Spleen (tissue), 7 donors: ENCODE results near the gene PDE4D.

ENCODE experiments used
- POLR2A ChIP-seq, 3 donors: fragments of 450-650 bp; IDR thresholded peaks; one replicate each; pipeline ENCODE4 v1.5.1; 2017; ENCODE audit warnings: antibody characterized with exemption in 3 of 3, mild to moderate bottlenecking in 1 of 3
- POLR2AphosphoS5 ChIP-seq, 3 donors: sonication (generic); formaldehyde crosslinking; IDR thresholded peaks; one replicate each; pipeline ENCODE4 v1.5.1; 2017; ENCODE audit warnings: antibody characterized with exemption in 3 of 3
- TF ChIP-seq, protein P1 (sequence below), 11 experiments: fragments of 200-600 bp in 7 of 11; fragments of 450-650 bp in 4 of 11; sonication (generic) in 4 of 11; IDR thresholded peaks in 8 of 11; conservative IDR thresholded peaks in 3 of 11; 1 replicate in 7 of 11; 2 replicates in 4 of 11; pipeline versions ENCODE4 v1.4.0 to v1.8.0; 2016 to 2021; ENCODE audit warnings: antibody characterized with exemption in 11 of 11, inconsistent platforms in 4 of 11, mild to moderate bottlenecking in 1 of 11
- donor health status: DM: no; HTN: no; CAD: no; lungs with moderate emphysema.
- donor health status: DM: no; HTN: no; CAD: no.
- donor health status: DM: no; HTN: no; CAD: no.

DNA sequence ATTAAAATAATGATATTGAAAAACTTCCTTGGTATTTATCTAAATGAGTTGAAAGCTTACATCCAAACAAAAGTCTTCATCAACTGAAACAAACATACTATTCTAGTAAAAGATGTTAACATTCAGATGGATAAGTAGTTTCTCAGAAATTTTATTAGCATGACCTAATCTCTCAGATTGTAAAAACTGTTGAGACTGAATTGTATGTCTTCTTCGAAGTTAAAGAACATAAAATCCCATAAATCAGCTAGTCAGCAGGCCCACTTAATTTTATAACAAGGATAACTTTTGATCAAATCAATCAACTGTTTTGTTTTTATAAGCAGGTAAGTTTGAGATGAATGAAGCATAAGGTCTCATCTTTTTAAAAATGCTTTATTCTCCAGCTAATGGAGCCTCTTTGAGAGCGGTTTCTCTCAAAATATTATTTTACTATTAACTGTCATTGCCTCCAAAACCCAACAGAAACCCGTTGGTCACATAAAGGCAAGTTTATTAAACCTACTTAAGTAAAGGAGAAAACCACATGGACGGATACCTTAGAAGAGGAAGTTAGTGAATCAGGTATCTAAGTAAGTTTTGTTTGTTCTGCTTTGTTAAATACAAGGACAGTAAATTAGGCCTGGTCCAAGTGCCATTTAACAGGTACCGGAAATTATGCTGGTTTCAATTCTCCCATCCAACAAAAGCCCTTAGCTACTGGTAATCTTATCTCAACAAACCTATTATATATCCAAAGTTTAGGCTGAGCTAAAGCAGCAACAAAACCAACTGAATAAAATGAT, 457.0 kb downstream of the PDE4D start:
- TF ChIP-seq, protein P1, sequence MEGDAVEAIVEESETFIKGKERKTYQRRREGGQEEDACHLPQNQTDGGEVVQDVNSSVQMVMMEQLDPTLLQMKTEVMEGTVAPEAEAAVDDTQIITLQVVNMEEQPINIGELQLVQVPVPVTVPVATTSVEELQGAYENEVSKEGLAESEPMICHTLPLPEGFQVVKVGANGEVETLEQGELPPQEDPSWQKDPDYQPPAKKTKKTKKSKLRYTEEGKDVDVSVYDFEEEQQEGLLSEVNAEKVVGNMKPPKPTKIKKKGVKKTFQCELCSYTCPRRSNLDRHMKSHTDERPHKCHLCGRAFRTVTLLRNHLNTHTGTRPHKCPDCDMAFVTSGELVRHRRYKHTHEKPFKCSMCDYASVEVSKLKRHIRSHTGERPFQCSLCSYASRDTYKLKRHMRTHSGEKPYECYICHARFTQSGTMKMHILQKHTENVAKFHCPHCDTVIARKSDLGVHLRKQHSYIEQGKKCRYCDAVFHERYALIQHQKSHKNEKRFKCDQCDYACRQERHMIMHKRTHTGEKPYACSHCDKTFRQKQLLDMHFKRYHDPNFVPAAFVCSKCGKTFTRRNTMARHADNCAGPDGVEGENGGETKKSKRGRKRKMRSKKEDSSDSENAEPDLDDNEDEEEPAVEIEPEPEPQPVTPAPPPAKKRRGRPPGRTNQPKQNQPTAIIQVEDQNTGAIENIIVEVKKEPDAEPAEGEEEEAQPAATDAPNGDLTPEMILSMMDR (IDR thresholded peaks at IDR 0.05 in 8 of 11, conservative IDR thresholded peaks at IDR 0.05 in 3 of 11) = no peak
- no peak for TF ChIP-seq POLR2A (IDR thresholded peaks at IDR 0.05)
- no peak for TF ChIP-seq POLR2AphosphoS5 (IDR thresholded peaks at IDR 0.05)
